DOHH2 (cell line): ENCODE results near the gene CREB3L2.

Experiments used
- H3F3A ChIP-seq: fragments of 200-600 bp; sonication (generic), shearing (Covaris generic); 2 replicates; pipeline ENCODE4 v1.6.0; 2016; ENCODE audit warnings: antibody characterized with exemption, mild to moderate bottlenecking; ENCODE audit not compliant: control insufficient read depth, insufficient read depth
- H3K27ac ChIP-seq: fragments of 200-600 bp; sonication (generic); 2 replicates; pipeline ENCODE4 v1.5.1; 2014; ENCODE audit warnings: low read depth, mild to moderate bottlenecking, low read length, moderate library complexity
- H3K27me3 ChIP-seq: fragments of 200-600 bp; sonication (generic); 2 replicates; pipeline ENCODE4 v1.6.1; 2014; ENCODE audit warnings: mild to moderate bottlenecking, low read length, mixed read lengths; ENCODE audit not compliant: control insufficient read depth
- H3K36me3 ChIP-seq: fragments of 200-600 bp; sonication (generic); 2 replicates; pipeline ENCODE4 v1.6.1; 2014; ENCODE audit warnings: mild to moderate bottlenecking, low read length, moderate library complexity, mixed read lengths; ENCODE audit not compliant: control insufficient read depth
- H3K4me1 ChIP-seq: fragments of 200-600 bp; sonication (generic); 2 replicates; pipeline ENCODE4 v1.6.1; 2014; ENCODE audit warnings: mild to moderate bottlenecking, low read length, mixed read lengths; ENCODE audit not compliant: control insufficient read depth
- H3K4me2 ChIP-seq: fragments of 200-600 bp; sonication (generic); 2 replicates; pipeline ENCODE4 v1.6.0; 2014; ENCODE audit warnings: mild to moderate bottlenecking, low read length, moderate library complexity
- H3K4me3 ChIP-seq: fragments of 200-600 bp; sonication (generic); 2 replicates; pipeline ENCODE4 v1.5.1; 2014; ENCODE audit warnings: mild to moderate bottlenecking, low read length, mixed read lengths
- H3K79me2 ChIP-seq: fragments of 200-600 bp; sonication (generic); 2 replicates; pipeline ENCODE4 v1.6.1; 2014; ENCODE audit warnings: mild to moderate bottlenecking, low read length, mixed read lengths; ENCODE audit not compliant: control insufficient read depth
- H3K9me2 ChIP-seq: fragments of 200-600 bp; sonication (generic); replicated peaks from 2 replicates; pipeline ENCODE4 v1.6.1; 2014; ENCODE audit warnings: mild to moderate bottlenecking, low read length, mixed read lengths; ENCODE audit not compliant: control insufficient read depth
- H3K9me3 ChIP-seq: fragments of 200-600 bp; sonication (generic); 2 replicates; pipeline ENCODE4 v1.6.1; 2014; ENCODE audit warnings: antibody characterized with exemption, low read length, mixed read lengths; ENCODE audit not compliant: control insufficient read depth, insufficient read depth
- H4K20me1 ChIP-seq: fragments of 200-600 bp; sonication (generic); 2 replicates; pipeline ENCODE4 v1.6.0; 2014; ENCODE audit warnings: low read depth, mild to moderate bottlenecking, antibody characterized with exemption, low read length, moderate library complexity; ENCODE audit not compliant: control insufficient read depth, insufficient read depth
- EZH2phosphoT487 ChIP-seq: fragments of 200-600 bp; sonication (generic); IDR thresholded peaks from 2 replicates; pipeline ENCODE4 v1.6.1; 2017; ENCODE audit warnings: borderline replicate concordance, mild to moderate bottlenecking, antibody characterized with exemption, low read length, moderate library complexity, mixed read lengths
- TF ChIP-seq, protein P1 (sequence below): fragments of 200-600 bp; sonication (generic); IDR thresholded peaks from one replicate; pipeline ENCODE4 v1.5.1; 2014; ENCODE audit warnings: antibody characterized with exemption, mild to moderate bottlenecking, low read depth, low read length; ENCODE audit not compliant: poor library complexity, severe bottlenecking

CREB3L2 gene

DNA sequence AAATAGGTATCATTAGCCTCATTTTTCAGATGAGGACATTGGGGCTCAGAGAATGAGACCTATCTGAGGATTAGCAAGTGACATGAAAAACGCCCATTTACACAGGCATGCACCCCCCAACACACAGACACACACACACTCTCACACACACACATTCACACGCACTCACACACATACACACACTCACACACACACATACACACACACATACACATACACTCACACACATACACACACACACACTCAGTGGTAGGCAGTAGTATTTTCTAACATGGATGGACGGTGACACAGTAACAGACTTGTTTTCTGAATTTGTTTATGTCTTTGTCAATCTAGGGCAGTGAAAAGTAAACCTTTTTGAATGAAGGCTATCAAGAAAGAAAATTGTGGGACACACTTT is 176.4 kb downstream of the CREB3L2 start:
- Histone ChIP-seq H3F3A (no peaks in the 10 kb centered on the region), H3K4me2 (no peak overlapping the region), H4K20me1 (no peaks in the 10 kb centered on the region), H3K27ac (no peak overlapping the region), H3K9me3 (no peaks in the 10 kb centered on the region), H3K4me1 (no peaks in the 10 kb centered on the region), H3K27me3 (no peaks in the 10 kb centered on the region), H3K36me3 (no peaks in the 10 kb centered on the region), H3K79me2 (no peaks in the 10 kb centered on the region), H3K9me2 (no peaks in the 10 kb centered on the region), H3K4me3 (no peak overlapping the region)
- TF ChIP-seq, protein P1, sequence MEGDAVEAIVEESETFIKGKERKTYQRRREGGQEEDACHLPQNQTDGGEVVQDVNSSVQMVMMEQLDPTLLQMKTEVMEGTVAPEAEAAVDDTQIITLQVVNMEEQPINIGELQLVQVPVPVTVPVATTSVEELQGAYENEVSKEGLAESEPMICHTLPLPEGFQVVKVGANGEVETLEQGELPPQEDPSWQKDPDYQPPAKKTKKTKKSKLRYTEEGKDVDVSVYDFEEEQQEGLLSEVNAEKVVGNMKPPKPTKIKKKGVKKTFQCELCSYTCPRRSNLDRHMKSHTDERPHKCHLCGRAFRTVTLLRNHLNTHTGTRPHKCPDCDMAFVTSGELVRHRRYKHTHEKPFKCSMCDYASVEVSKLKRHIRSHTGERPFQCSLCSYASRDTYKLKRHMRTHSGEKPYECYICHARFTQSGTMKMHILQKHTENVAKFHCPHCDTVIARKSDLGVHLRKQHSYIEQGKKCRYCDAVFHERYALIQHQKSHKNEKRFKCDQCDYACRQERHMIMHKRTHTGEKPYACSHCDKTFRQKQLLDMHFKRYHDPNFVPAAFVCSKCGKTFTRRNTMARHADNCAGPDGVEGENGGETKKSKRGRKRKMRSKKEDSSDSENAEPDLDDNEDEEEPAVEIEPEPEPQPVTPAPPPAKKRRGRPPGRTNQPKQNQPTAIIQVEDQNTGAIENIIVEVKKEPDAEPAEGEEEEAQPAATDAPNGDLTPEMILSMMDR, result no peak
- TF ChIP-seq EZH2phosphoT487, result no peak
